GM21786 (cell line): ENCODE data around the gene ASGR2.
"Not testable (repeated sequence)": the region's sequence is repeated elsewhere in the genome, so short reads cannot be mapped to it uniquely, and the experiment has no call there.

Source experiments
- ATAC-seq: cut with Tn5 transposase; IDR thresholded peaks from one replicate; pipeline ENCODE4 v1.9.1; 2021; ENCODE audit not compliant: unreplicated experiment

Gene ASGR2

GRCh38 chr17:7126386-7126785 is 11.8 kb upstream of the ASGR2 start:
- ATAC-seq: not testable (repeated sequence)

- ATAC-seq: no peak
Observed at GRCh38 chr17:7124923-7125322, 10.3 kb upstream of the ASGR2 start.

- ATAC-seq: no peak
Observed at GRCh38 chr17:7123844-7124243, 9.2 kb upstream of the ASGR2 start.

- no peak for ATAC-seq
Observed at GRCh38 chr17:7122381-7122780, 7.8 kb upstream of the ASGR2 start.

- ATAC-seq: not testable (repeated sequence)
Observed at GRCh38 chr17:7120635-7121034, 6.0 kb upstream of the ASGR2 start.

- no peak for ATAC-seq
Observed at GRCh38 chr17:7120123-7120522, 5.5 kb upstream of the ASGR2 start.

- no peak for ATAC-seq
Observed at GRCh38 chr17:7119314-7119713, 4.7 kb upstream of the ASGR2 start.

GRCh38 chr17:7114875-7115614 is 423 bp upstream of the ASGR2 start:
- no peak for ATAC-seq

GRCh38 chr17:7113273-7114071 is 1.1 kb downstream of the ASGR2 start:
- ATAC-seq: no peak

- ATAC-seq: no peak
Observed at GRCh38 chr17:7112510-7113108, 2.0 kb downstream of the ASGR2 start.

- no peak for ATAC-seq
Observed at GRCh38 chr17:7111784-7112509, 2.7 kb downstream of the ASGR2 start.

- no peak for ATAC-seq
Observed at GRCh38 chr17:7110617-7111306, 3.9 kb downstream of the ASGR2 start.

GRCh38 chr17:7109461-7110322 is 4.9 kb downstream of the ASGR2 start:
- no peak for ATAC-seq

GRCh38 chr17:7108981-7109380 is 5.6 kb downstream of the ASGR2 start:
- no peak for ATAC-seq

- ATAC-seq: no peak
Observed at GRCh38 chr17:7108560-7108925, 6.1 kb downstream of the ASGR2 start.

GRCh38 chr17:7107795-7108559 is 6.6 kb downstream of the ASGR2 start:
- no peak for ATAC-seq

GRCh38 chr17:7107012-7107754 is 7.4 kb downstream of the ASGR2 start:
- no peak for ATAC-seq

GRCh38 chr17:7102421-7102820 is 12.2 kb downstream of the ASGR2 start:
- no peak for ATAC-seq
